Smooth muscle cell (in vitro differentiated cells): ENCODE results near the gene HPD. TPM values are rescaled to one million over a fixed set of nuclear protein-coding genes. Genes with fewer than 3 reads are reported as not detected.
A peak's percentile ranks its signal among the peaks of the same experiment; 100 is the strongest.
"Not testable (repeated sequence)": the region's sequence is repeated elsewhere in the genome, so short reads cannot be mapped to it uniquely, and the experiment has no call there.

Experiments used
- DNase-seq: peaks from one replicate; lab custom pipeline; 2025; ENCODE audit not compliant: unreplicated experiment; lab: John Stamatoyannopoulos, UW
- H2AFZ ChIP-seq: fragments of 200-600 bp; sonication (generic); 2 replicates; pipeline ENCODE4 v1.6.0; 2016; ENCODE audit warnings: antibody characterized with exemption, low read depth, mild to moderate bottlenecking
- H3F3A ChIP-seq: fragments of 200-600 bp; sonication (generic); 2 replicates; pipeline ENCODE4 v1.6.0; 2017; ENCODE audit warnings: antibody characterized with exemption, low read depth
- H3K27ac ChIP-seq: fragments of 200-600 bp; sonication (generic); 2 replicates; pipeline ENCODE4 v1.5.1; 2016; ENCODE audit warnings: low read depth, mild to moderate bottlenecking
- H3K27me3 ChIP-seq: fragments of 200-600 bp; sonication (generic); 2 replicates; pipeline ENCODE4 v1.6.1; 2016; ENCODE audit warnings: low read depth, mild to moderate bottlenecking
- H3K36me3 ChIP-seq: fragments of 200-600 bp; sonication (generic); 2 replicates; pipeline ENCODE4 v1.5.1; 2016; ENCODE audit warnings: low read depth
- H3K4me1 ChIP-seq: fragments of 200-600 bp; sonication (generic); 2 replicates; pipeline ENCODE4 v1.5.1; 2016; ENCODE audit warnings: low read depth
- H3K4me2 ChIP-seq: fragments of 200-600 bp; sonication (generic); 2 replicates; pipeline ENCODE4 v1.6.0; 2016; ENCODE audit warnings: mild to moderate bottlenecking
- H3K4me3 ChIP-seq: fragments of 200-600 bp; sonication (generic); 2 replicates; pipeline ENCODE4 v1.5.1; 2016; ENCODE audit warnings: mild to moderate bottlenecking
- H3K79me2 ChIP-seq: fragments of 200-600 bp; sonication (generic); 2 replicates; pipeline ENCODE4 v1.6.0; 2016; ENCODE audit warnings: low read depth, mild to moderate bottlenecking
- H3K9ac ChIP-seq: fragments of 200-600 bp; sonication (generic); 2 replicates; pipeline ENCODE4 v1.6.0; 2016; ENCODE audit warnings: low read depth
- H3K9me3 ChIP-seq: fragments of 200-600 bp; sonication (generic); replicated peaks from 2 replicates; pipeline ENCODE4 v1.5.1; 2016; ENCODE audit warnings: low read depth
- H4K20me1 ChIP-seq: fragments of 200-600 bp; sonication (generic); 2 replicates; pipeline ENCODE4 v1.6.0; 2016; ENCODE audit warnings: low read depth
- WGBS: methylation state at CpG from one replicate; pipeline ENCODE4 v1.1.7; 2016; ENCODE audit warnings: low lambda C conversion rate; 5-methylcytosine and 5-hydroxymethylcytosine counted together
- polyA plus RNA-seq: library from polyadenylated mRNA; unstranded; fragments of >200 nt; fragmentation: Nextera tagmentation; extraction: Ambion mirVana; gene quantifications from 2 replicates; pipeline ENCODE4 v1.2.1, GENCODE V29; 2016
- total RNA-seq: library from RNA; depleted of rRNA; stranded (reverse); fragments of >200 nt; gene quantifications from 2 replicates; pipeline ENCODE4 v1.2.3, GENCODE V29; 2014
- TF ChIP-seq, protein P1 (sequence below): fragments of 200-600 bp; sonication (generic); IDR thresholded peaks from 2 replicates; pipeline ENCODE4 v1.5.1; 2017; ENCODE audit warnings: borderline replicate concordance, mild to moderate bottlenecking, antibody characterized with exemption; ENCODE audit not compliant: insufficient read depth, poor library complexity, severe bottlenecking

The HPD gene
- total and polyA plus RNA-seq, 2 experiments from 2014 or later, result not detected

DNA sequence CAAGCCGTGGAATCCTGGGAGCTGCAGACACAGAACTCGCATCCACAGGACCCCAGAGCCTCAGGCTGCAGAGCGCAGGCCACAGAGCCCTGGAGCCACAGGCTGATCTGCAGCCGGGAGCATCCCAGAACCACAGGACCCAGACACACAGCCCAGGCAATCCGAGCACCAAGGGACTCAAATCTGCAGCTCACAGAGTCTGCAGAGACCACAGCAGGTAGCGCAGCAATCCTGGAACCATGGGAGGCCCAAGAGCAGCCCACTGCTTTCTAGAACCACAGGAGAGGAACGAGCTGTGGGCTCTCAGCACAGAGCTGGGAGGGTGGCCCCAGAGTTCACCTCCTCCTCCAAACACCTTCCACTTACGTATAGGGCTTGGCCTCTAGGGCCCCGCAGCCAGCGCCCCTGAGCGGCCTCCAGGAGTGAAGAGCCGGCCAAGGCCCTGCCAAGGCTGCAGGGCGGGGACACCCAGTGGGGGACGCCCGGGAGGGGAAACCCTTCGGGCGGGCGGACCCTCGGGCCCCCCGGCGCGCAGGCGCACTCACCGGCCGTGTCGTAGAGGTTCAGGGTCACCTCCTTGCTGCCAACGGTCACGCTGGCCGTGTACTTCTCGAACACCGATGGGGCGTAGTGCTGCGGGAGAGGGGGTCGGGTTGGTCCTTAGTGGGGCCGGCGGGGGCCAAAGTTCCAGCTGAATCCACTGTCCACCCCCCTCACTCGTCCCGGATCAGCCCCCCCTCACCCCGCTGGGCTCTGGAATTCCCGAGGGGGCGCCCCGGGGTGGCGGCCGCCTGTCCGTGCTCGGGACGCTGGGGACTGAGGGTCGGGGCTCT, 65.8 kb downstream of the HPD start:
- Histone ChIP-seq H3K27me3 (no peaks in the 10 kb centered on the region), H3K36me3 (no peaks in the 10 kb centered on the region), H3K4me3 (peak overlapping the region; percentile 68), H3K4me1 (peaks cover 12% of the 10 kb centered on the region), H4K20me1 (peaks cover 54% of the 10 kb centered on the region), H3K4me2 (peak overlapping the region; percentile 98), H3F3A (peaks cover 19% of the 10 kb centered on the region), H3K9me3 (no peaks in the 10 kb centered on the region), H3K27ac (peak overlapping the region; percentile 21), H3K9ac (peak overlapping the region; percentile 69), H3K79me2 (peaks cover 13% of the 10 kb centered on the region), H2AFZ (peak overlapping the region; percentile 19)
- TF ChIP-seq, protein P1, sequence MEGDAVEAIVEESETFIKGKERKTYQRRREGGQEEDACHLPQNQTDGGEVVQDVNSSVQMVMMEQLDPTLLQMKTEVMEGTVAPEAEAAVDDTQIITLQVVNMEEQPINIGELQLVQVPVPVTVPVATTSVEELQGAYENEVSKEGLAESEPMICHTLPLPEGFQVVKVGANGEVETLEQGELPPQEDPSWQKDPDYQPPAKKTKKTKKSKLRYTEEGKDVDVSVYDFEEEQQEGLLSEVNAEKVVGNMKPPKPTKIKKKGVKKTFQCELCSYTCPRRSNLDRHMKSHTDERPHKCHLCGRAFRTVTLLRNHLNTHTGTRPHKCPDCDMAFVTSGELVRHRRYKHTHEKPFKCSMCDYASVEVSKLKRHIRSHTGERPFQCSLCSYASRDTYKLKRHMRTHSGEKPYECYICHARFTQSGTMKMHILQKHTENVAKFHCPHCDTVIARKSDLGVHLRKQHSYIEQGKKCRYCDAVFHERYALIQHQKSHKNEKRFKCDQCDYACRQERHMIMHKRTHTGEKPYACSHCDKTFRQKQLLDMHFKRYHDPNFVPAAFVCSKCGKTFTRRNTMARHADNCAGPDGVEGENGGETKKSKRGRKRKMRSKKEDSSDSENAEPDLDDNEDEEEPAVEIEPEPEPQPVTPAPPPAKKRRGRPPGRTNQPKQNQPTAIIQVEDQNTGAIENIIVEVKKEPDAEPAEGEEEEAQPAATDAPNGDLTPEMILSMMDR, result no peak
- DNase-seq, result peak; percentile 29
- WGBS, result 29% methylated on average over 25 of the region's 48 CpGs

DNA sequence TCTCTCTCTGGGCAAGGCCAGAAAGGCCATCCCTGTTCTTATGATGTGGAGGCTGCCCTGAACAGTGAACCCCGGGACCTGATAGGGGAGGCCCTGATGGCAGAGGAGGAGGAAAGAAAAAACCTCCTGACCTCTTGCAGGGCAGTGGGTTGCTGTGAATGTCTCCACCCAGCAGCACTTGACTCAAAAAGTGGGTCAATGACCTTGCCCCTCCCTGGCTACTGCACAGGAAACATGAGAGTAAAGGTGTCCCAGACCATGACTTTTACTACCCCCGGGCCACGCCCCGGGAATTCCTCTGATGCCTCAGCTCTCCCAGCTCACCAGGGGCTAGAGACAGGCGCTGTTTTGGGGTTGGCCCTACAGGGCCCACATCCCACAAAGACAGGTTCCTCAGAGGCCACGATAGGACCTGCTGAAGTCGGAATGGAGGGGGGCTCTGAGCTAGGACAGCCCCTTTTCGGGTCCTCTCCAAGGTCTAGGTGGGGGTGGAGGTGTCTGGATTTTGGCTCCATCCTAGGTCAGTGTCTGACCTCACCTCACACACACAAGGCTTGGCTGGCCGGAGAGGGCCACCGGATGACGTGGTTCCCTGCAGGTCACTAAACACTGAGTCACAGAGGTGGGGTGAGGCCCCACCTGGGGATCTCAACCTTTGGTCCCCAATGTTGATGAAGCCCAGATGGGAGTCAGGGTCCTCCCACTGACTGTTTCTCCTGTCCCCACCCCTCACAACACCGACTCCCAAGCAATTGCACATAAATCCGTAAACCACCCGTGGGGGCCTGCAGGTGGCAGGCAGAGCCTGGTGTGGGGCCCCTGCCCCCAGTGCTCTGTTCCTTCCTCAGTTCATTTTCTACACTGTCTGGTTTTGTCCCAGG, 66.7 kb downstream of the HPD start:
- Histone ChIP-seq H3K4me3 (peak overlapping the region; percentile 68), H3K4me2 (peak overlapping the region; percentile 98), H3F3A (peaks cover 15% of the 10 kb centered on the region), H3K4me1 (peaks cover 3% of the 10 kb centered on the region), H3K9ac (no peak overlapping the region), H4K20me1 (peaks cover 48% of the 10 kb centered on the region), H3K36me3 (no peaks in the 10 kb centered on the region), H3K79me2 (peaks cover 6% of the 10 kb centered on the region), H2AFZ (no peak overlapping the region), H3K9me3 (no peaks in the 10 kb centered on the region), H3K27me3 (no peaks in the 10 kb centered on the region), H3K27ac (peak overlapping the region; percentile 21)
- no peak for DNase-seq
- 79% methylated on average over 14 of the region's 14 CpGs for WGBS
- TF ChIP-seq, protein P1, result no peak

DNA sequence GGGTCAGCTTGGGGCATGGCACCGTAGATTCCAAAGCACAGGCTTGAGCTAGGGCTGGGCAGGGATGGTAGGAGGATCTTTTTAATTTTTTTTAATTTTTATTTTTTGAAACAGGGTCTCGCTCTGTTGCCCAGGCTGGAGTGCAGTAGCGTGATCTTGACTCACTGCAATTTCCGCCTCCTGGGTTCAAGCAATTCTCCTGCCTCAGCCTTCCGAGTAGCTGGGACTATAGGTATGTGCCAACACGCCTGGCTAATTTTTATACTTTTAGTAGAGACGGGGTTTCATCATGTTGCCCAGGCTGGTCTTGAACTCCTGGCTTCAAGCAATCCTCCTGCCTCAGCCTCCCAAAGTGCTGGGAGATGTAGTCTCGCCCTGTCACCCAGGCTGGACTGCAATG, 67.9 kb downstream of the HPD start:
- not testable (repeated sequence) for H3K79me2 ChIP-seq, H3K9ac ChIP-seq, H3K4me2 ChIP-seq, H3K27me3 ChIP-seq, H3K27ac ChIP-seq, H3K9me3 ChIP-seq, H3K36me3 ChIP-seq, DNase-seq, H3K4me1 ChIP-seq, H2AFZ ChIP-seq, H3K4me3 ChIP-seq
- peaks cover 11% of the 10 kb centered on the region for H3F3A ChIP-seq
- peaks cover 50% of the 10 kb centered on the region for H4K20me1 ChIP-seq
- WGBS, result 96% methylated on average over 8 of the region's 8 CpGs
